Activated T-helper 1 cell treated with anti-CD3 and anti-CD28 coated beads, Interleukin-2, amount 50 U/mL, for 16 hours (primary cell): ENCODE results near the gene CYRIA.

Experiments used
- DNase-seq, 2 donors: peaks; one replicate each; pipeline ENCODE4 v3.0.0-alpha.2; 2020; ENCODE audit warnings: low read depth in 1 of 2, low spot score in 1 of 2

CYRIA gene

GRCh38 chr2:16669388-16669787, 3.8 kb upstream of the CYRIA start:
- no peak for DNase-seq

- no peak for DNase-seq
Observed at GRCh38 chr2:16666449-16666801, 791 bp upstream of the CYRIA start.

- DNase-seq: no peak
Observed at GRCh38 chr2:16664809-16665747, 556 bp downstream of the CYRIA start.

- DNase-seq: no peak
Observed at GRCh38 chr2:16664052-16664731, 1.4 kb downstream of the CYRIA start.

GRCh38 chr2:16663121-16663905, 2.3 kb downstream of the CYRIA start:
- no peak for DNase-seq

- DNase-seq: no peak
Observed at GRCh38 chr2:16661936-16662839, 3.4 kb downstream of the CYRIA start.

GRCh38 chr2:16661526-16661925, 4.1 kb downstream of the CYRIA start:
- no peak for DNase-seq

- DNase-seq: no peak
Observed at GRCh38 chr2:16660556-16660955, 5.1 kb downstream of the CYRIA start.

- no peak for DNase-seq
Observed at GRCh38 chr2:16660114-16660513, 5.5 kb downstream of the CYRIA start.

- no peak for DNase-seq
Observed at GRCh38 chr2:16658076-16658739, 7.4 kb downstream of the CYRIA start.

- no peak for DNase-seq
Observed at GRCh38 chr2:16657671-16658070, 8.0 kb downstream of the CYRIA start.

GRCh38 chr2:16656784-16657391, 8.7 kb downstream of the CYRIA start:
- no peak for DNase-seq

- no peak for DNase-seq
Observed at GRCh38 chr2:16655905-16656642, 9.6 kb downstream of the CYRIA start.

- no peak for DNase-seq
Observed at GRCh38 chr2:16655445-16655837, 10.2 kb downstream of the CYRIA start.

GRCh38 chr2:16654833-16655444, 10.7 kb downstream of the CYRIA start:
- no peak for DNase-seq

- DNase-seq: no peak
Observed at GRCh38 chr2:16653799-16654198, 11.8 kb downstream of the CYRIA start.

- DNase-seq: no peak
Observed at GRCh38 chr2:16653083-16653375, 12.6 kb downstream of the CYRIA start.

- DNase-seq: no peak
Observed at GRCh38 chr2:16652296-16653082, 13.1 kb downstream of the CYRIA start.
